SH-SY5Y (cell line): ENCODE measurements around the gene B3GAT1.

Source experiments
- GATA2 ChIP-seq: IDR thresholded peaks from 2 replicates; pipeline ENCODE4 v1.6.1; 2011; ENCODE audit warnings: mild to moderate bottlenecking, low read depth, low read length
- GATA3 ChIP-seq: IDR thresholded peaks from 2 replicates; pipeline ENCODE4 v1.6.1; 2011; ENCODE audit warnings: low read depth, mild to moderate bottlenecking, low read length, moderate library complexity

GRCh38 chr11:134410766-134411165, 1.3 kb downstream of the B3GAT1 start:
- no peak for TF ChIP-seq GATA2
- TF ChIP-seq GATA3, result no peak
